ENCODE data around the gene L3MBTL2. TPM values are rescaled to one million over a fixed set of nuclear protein-coding genes. Genes with fewer than 3 reads are reported as not detected.

The L3MBTL2 gene
- total and polyA plus RNA-seq, 2 donors (not counting 1 experiment from before 2014, with no cell fraction given) = 22.5 to 37.3 TPM

DNA sequence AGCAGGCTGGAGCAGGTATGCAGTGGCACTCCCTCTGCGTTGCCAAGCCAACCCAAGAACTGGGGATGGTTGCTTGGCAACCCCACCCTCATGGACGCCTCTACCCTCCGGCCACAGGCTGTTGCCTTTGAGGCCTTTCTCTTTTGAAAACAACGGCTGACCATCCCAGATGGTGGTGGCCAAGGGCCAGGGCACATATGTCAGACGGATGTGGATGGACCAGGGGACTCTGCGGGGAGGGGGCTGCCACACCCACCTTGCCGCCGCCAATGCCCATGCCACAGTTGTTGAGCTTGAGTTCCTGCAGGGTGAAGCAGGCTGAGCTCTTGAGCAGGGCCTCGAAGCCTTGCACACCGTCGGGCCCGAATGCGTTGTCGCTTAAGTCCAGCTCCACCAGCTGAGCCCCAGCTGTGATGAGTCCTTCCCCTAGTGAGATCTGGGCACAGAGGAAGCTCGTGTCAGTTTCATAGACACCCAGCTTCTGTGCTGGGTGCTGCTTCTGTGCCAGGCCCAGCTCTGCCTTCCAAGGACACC lies 59.4 kb downstream of the L3MBTL2 start:
- H3K4me1 Mint-ChIP-seq = no peaks in the 10 kb centered on the region
- ChIA-PET POLR2A (interaction anchor here (0.6 to 0.8 kb wide), 2 partner anchors 10 to 315 kb away, joined by 3 read pairs; no protein-coding TSS in a partner anchor), CTCF (no interaction called here)
- H3K4me3 ChIP-seq (ENCODE audit: control extremely low read depth in 1 of 5, extremely low read depth in 1 of 5, insufficient read depth in 1 of 5, low read depth in 2 of 5, low read length in 4 of 5) = no peak overlapping the region
- intact Hi-C loops (cut with micrococcal nuclease) = no loop called here
- no peak overlapping the region for H2AFZ ChIP-seq (ENCODE audit: insufficient read depth, low read depth, low read length, poor library complexity, severe bottlenecking)
- DNase-seq = no peak
- no peaks in the 10 kb centered on the region for H4K20me1 ChIP-seq (ENCODE audit: control insufficient read depth, insufficient read depth, low read length, poor library complexity, severe bottlenecking)
- H3K27me3 ChIP-seq (replicated peaks in 1 of 4; ENCODE audit: control extremely low read depth in 1 of 4, control insufficient read depth in 3 of 4, insufficient read depth in 4 of 4, low read length in 3 of 4) = no peaks in the 10 kb centered on the region
- WGBS (ENCODE audit: insufficient coverage) = 98% methylated on average over 15 of the region's 15 CpGs
- H3K4me3 Mint-ChIP-seq = no peak overlapping the region
- peaks cover 5% of the 10 kb centered on the region for H3K79me2 ChIP-seq (ENCODE audit: control insufficient read depth, insufficient read depth, low read length)
- no peak overlapping the region for H3K9ac ChIP-seq (ENCODE audit: low read length)
- H3K4me2 ChIP-seq (replicated peaks; ENCODE audit: low read depth, low read length, poor library complexity, severe bottlenecking) = no peak overlapping the region
- peaks cover 6 to 74% of the 10 kb centered on the region in 2 experiments for H3K36me3 ChIP-seq (replicated peaks in 1 of 2; ENCODE audit: control extremely low read depth in 1 of 2, control insufficient read depth in 1 of 2, extremely low read depth in 1 of 2, insufficient read depth in 2 of 2, low read length in 1 of 2)
- no peak for TF ChIP-seq EZH2 (IDR thresholded peaks at IDR 0.05; ENCODE audit: borderline replicate concordance, insufficient read depth, low read depth, low read length, poor library complexity, severe bottlenecking)
- TF ChIP-seq, protein P1, sequence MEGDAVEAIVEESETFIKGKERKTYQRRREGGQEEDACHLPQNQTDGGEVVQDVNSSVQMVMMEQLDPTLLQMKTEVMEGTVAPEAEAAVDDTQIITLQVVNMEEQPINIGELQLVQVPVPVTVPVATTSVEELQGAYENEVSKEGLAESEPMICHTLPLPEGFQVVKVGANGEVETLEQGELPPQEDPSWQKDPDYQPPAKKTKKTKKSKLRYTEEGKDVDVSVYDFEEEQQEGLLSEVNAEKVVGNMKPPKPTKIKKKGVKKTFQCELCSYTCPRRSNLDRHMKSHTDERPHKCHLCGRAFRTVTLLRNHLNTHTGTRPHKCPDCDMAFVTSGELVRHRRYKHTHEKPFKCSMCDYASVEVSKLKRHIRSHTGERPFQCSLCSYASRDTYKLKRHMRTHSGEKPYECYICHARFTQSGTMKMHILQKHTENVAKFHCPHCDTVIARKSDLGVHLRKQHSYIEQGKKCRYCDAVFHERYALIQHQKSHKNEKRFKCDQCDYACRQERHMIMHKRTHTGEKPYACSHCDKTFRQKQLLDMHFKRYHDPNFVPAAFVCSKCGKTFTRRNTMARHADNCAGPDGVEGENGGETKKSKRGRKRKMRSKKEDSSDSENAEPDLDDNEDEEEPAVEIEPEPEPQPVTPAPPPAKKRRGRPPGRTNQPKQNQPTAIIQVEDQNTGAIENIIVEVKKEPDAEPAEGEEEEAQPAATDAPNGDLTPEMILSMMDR (IDR thresholded peaks at IDR 0.05) = no peak
- H3K27ac ChIP-seq (ENCODE audit: low read length in 2 of 2) = no peak overlapping the region
- no peaks in the 10 kb centered on the region for H3K9me3 ChIP-seq (ENCODE audit: control extremely low read depth in 1 of 3, control insufficient read depth in 2 of 3, insufficient read depth in 1 of 3, low read length in 2 of 3)
- no peaks in the 10 kb centered on the region for H3K4me1 ChIP-seq (ENCODE audit: control insufficient read depth in 2 of 2, insufficient read depth in 2 of 2, low read length in 2 of 2)
- H3K27ac Mint-ChIP-seq = no peak overlapping the region
- ATAC-seq (ENCODE audit: low read depth) = no peak
- no peaks in the 10 kb centered on the region for H3K27me3 Mint-ChIP-seq
- no peaks in the 10 kb centered on the region for H3K9me3 Mint-ChIP-seq (ENCODE audit: insufficient read depth)

DNA sequence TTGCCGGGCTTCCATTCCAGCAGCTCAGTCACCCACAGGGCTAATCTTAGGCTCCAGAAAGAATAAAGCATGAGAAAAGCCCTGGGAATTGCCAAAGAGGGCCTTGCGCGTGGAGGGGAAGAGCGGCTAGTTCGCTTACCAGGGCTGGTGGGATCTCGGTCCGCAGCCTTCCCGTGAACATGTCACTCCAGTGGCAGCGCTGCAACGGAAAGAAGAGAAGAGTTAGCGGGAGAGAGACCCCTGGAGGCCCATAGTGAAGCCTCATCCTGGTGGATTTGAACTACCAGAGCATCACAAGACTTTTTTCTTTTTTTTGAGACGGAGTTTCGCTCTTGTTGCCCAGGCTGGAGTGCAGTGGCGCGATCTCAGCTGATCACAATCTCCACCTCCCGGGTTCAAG lies 62.8 kb downstream of the L3MBTL2 start:
- H3K9me3 ChIP-seq (ENCODE audit: control extremely low read depth in 1 of 3, control insufficient read depth in 2 of 3, insufficient read depth in 1 of 3, low read length in 2 of 3) = no peaks in the 10 kb centered on the region
- H2AFZ ChIP-seq (ENCODE audit: insufficient read depth, low read depth, low read length, poor library complexity, severe bottlenecking) = no peak overlapping the region
- H3K27me3 ChIP-seq (replicated peaks in 1 of 4; ENCODE audit: control extremely low read depth in 1 of 4, control insufficient read depth in 3 of 4, insufficient read depth in 4 of 4, low read length in 3 of 4) = no peaks in the 10 kb centered on the region
- DNase-seq (no peak), ATAC-seq (ENCODE audit: low read depth) (no peak)
- ChIA-PET POLR2A (no interaction called here), CTCF (no interaction called here)
- H3K79me2 ChIP-seq (ENCODE audit: control insufficient read depth, insufficient read depth, low read length) = peaks cover 22% of the 10 kb centered on the region
- H3K36me3 ChIP-seq (replicated peaks in 1 of 2; ENCODE audit: control extremely low read depth in 1 of 2, control insufficient read depth in 1 of 2, extremely low read depth in 1 of 2, insufficient read depth in 2 of 2, low read length in 1 of 2) = peaks cover 14 to 65% of the 10 kb centered on the region in 2 experiments
- intact Hi-C loops (cut with micrococcal nuclease) = no loop called here
- WGBS (ENCODE audit: insufficient coverage) = 97% methylated on average over 15 of the region's 16 CpGs
- H4K20me1 ChIP-seq (ENCODE audit: control insufficient read depth, insufficient read depth, low read length, poor library complexity, severe bottlenecking) = no peaks in the 10 kb centered on the region
- H3K27ac ChIP-seq (ENCODE audit: low read length in 2 of 2) = no peak overlapping the region
- no peak overlapping the region for H3K4me3 Mint-ChIP-seq
- H3K9me3 Mint-ChIP-seq (ENCODE audit: insufficient read depth) = no peaks in the 10 kb centered on the region
- no peak overlapping the region for H3K4me3 ChIP-seq (ENCODE audit: control extremely low read depth in 1 of 5, extremely low read depth in 1 of 5, insufficient read depth in 1 of 5, low read depth in 2 of 5, low read length in 4 of 5)
- TF ChIP-seq, protein P1 (IDR thresholded peaks at IDR 0.05) = no peak
- no peak for TF ChIP-seq EZH2 (IDR thresholded peaks at IDR 0.05; ENCODE audit: borderline replicate concordance, insufficient read depth, low read depth, low read length, poor library complexity, severe bottlenecking)
- H3K27ac Mint-ChIP-seq = no peak overlapping the region
- H3K4me2 ChIP-seq (replicated peaks; ENCODE audit: low read depth, low read length, poor library complexity, severe bottlenecking) = no peak overlapping the region
- no peaks in the 10 kb centered on the region for H3K27me3 Mint-ChIP-seq
- no peak overlapping the region for H3K9ac ChIP-seq (ENCODE audit: low read length)
- no peaks in the 10 kb centered on the region for H3K4me1 Mint-ChIP-seq
- no peaks in the 10 kb centered on the region for H3K4me1 ChIP-seq (ENCODE audit: control insufficient read depth in 2 of 2, insufficient read depth in 2 of 2, low read length in 2 of 2)
